ENCODE measurements around the gene ADAMTS12.

DNA sequence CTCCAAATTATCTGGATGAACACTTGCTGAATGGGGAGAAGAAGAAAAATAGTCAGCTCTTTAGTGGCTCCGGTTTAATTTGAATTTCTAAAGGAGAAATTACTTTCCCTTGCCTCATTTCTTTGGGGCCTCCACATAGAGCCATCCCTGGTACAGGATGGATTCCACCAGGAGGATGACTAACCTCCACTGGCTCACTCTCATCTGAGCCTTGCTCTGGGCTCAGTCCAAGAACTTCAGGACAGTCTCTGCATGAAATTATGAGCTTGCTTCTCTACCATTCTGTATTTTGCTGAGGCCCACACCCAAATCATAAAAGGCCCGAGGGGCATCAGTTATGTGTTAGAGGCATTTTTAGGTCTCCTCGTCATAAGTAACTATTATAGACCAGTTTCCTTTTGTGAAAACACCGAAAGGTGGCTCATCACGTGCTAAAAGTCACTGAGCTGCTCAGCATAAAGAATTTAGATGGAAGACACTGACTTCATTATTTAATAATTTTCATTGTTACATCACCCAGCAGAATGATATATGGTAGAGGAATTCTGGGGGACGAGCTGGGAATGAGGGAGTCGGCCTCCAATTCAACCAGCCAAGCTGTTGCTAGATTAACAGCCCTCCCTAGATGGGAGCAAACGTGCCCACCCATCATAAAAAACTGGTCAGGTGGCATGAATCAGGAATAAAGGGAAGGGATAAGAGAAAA is 228.9 kb downstream of the ADAMTS12 start:
- no peak for TF ChIP-seq POLR2A (IDR thresholded peaks at IDR 0.05)
- TF ChIP-seq CTCF (IDR thresholded peaks at IDR 0.05), result no peak
- TF ChIP-seq POLR2AphosphoS5 (IDR thresholded peaks at IDR 0.05), result no peak
